Measurements from ENCODE around the gene UNC13D.
A peak's percentile ranks its signal among the peaks of the same experiment; 100 is the strongest.

Gene UNC13D

DNA sequence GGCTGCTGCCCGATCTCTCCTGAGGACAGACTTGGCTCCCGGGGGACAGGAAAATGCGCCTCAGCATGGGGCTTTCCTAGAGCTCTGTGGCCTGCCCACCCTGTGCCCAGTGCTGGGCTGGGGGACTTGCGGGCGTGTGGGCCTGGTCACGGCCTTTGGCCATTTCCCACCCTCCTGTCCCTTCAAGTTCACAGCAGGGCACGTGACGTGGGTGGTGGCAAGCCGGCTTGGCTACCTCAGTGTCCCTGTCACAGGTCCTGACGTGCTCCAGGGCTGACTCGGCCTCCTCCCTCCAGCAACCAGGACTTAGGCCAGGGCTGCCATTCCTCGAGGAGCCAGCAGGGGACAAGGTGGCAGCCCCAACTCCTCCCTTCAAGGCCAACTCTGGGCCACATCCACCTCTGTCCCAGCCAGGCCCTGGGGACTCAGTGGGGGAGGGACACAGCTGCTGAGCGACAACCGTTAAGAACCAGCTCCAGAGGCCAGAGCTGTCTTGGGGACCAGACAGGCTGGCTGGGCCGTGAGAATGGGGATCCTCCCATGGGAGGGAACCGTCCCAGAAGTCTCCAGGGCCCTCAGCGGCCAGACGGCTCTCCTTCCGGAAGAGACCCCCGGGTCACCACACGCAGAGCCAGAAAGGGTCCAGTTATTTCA is 981 bp upstream of the UNC13D start (continued):
- TF ChIP-seq, protein P1, sequence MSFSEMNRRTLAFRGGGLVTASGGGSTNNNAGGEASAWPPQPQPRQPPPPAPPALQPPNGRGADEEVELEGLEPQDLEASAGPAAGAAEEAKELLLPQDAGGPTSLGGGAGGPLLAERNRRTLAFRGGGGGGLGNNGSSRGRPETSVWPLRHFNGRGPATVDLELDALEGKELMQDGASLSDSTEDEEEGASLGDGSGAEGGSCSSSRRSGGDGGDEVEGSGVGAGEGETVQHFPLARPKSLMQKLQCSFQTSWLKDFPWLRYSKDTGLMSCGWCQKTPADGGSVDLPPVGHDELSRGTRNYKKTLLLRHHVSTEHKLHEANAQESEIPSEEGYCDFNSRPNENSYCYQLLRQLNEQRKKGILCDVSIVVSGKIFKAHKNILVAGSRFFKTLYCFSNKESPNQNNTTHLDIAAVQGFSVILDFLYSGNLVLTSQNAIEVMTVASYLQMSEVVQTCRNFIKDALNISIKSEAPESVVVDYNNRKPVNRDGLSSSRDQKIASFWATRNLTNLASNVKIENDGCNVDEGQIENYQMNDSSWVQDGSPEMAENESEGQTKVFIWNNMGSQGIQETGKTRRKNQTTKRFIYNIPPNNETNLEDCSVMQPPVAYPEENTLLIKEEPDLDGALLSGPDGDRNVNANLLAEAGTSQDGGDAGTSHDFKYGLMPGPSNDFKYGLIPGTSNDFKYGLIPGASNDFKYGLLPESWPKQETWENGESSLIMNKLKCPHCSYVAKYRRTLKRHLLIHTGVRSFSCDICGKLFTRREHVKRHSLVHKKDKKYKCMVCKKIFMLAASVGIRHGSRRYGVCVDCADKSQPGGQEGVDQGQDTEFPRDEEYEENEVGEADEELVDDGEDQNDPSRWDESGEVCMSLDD (tag by site-specific recombination; IDR thresholded peaks at IDR 0.05), result no peak
- TF ChIP-seq, protein P2, sequence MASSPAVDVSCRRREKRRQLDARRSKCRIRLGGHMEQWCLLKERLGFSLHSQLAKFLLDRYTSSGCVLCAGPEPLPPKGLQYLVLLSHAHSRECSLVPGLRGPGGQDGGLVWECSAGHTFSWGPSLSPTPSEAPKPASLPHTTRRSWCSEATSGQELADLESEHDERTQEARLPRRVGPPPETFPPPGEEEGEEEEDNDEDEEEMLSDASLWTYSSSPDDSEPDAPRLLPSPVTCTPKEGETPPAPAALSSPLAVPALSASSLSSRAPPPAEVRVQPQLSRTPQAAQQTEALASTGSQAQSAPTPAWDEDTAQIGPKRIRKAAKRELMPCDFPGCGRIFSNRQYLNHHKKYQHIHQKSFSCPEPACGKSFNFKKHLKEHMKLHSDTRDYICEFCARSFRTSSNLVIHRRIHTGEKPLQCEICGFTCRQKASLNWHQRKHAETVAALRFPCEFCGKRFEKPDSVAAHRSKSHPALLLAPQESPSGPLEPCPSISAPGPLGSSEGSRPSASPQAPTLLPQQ (tag by site-specific recombination; IDR thresholded peaks at IDR 0.05), result no peak
- TF ChIP-seq ZNF747 (tag by site-specific recombination; IDR thresholded peaks at IDR 0.05) (no peak), ZSCAN16 (tag by site-specific recombination; IDR thresholded peaks at IDR 0.05) (no peak), ZNF140 (tag by site-specific recombination; IDR thresholded peaks at IDR 0.05) (no peak), ZNF501 (tag by site-specific recombination; IDR thresholded peaks at IDR 0.05) (no peak), ZNF239 (tag by site-specific recombination; IDR thresholded peaks at IDR 0.05) (no peak), HOXA7 (CRISPR knock-in tag; IDR thresholded peaks at IDR 0.05; ENCODE audit: borderline replicate concordance) (no peak), ZNF660 (tag by site-specific recombination; IDR thresholded peaks at IDR 0.05) (no peak), ZNF48 (tag by site-specific recombination; IDR thresholded peaks at IDR 0.05) (no peak), ZNF175 (tag by site-specific recombination; IDR thresholded peaks at IDR 0.05) (no peak), YY2 (tag by site-specific recombination; IDR thresholded peaks at IDR 0.05) (no peak), ZNF585B (tag by site-specific recombination; IDR thresholded peaks at IDR 0.05) (no peak), ZNF707 (tag by site-specific recombination; IDR thresholded peaks at IDR 0.05) (no peak), ZNF16 (tag by site-specific recombination; IDR thresholded peaks at IDR 0.05; ENCODE audit: low read depth) (no peak), ZNF112 (tag by site-specific recombination; IDR thresholded peaks at IDR 0.05) (no peak), KLF1 (tag by site-specific recombination; IDR thresholded peaks at IDR 0.05) (no peak), ZNF626 (tag by site-specific recombination; IDR thresholded peaks at IDR 0.05) (no peak), RBAK (tag by site-specific recombination; IDR thresholded peaks at IDR 0.05) (no peak), ZNF624 (tag by site-specific recombination; IDR thresholded peaks at IDR 0.05) (no peak)
- TF ChIP-seq, protein P3, sequence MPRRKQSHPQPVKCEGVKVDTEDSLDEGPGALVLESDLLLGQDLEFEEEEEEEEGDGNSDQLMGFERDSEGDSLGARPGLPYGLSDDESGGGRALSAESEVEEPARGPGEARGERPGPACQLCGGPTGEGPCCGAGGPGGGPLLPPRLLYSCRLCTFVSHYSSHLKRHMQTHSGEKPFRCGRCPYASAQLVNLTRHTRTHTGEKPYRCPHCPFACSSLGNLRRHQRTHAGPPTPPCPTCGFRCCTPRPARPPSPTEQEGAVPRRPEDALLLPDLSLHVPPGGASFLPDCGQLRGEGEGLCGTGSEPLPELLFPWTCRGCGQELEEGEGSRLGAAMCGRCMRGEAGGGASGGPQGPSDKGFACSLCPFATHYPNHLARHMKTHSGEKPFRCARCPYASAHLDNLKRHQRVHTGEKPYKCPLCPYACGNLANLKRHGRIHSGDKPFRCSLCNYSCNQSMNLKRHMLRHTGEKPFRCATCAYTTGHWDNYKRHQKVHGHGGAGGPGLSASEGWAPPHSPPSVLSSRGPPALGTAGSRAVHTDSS (tag by site-specific recombination; IDR thresholded peaks at IDR 0.05), result no peak
- TF ChIP-seq, protein P4, sequence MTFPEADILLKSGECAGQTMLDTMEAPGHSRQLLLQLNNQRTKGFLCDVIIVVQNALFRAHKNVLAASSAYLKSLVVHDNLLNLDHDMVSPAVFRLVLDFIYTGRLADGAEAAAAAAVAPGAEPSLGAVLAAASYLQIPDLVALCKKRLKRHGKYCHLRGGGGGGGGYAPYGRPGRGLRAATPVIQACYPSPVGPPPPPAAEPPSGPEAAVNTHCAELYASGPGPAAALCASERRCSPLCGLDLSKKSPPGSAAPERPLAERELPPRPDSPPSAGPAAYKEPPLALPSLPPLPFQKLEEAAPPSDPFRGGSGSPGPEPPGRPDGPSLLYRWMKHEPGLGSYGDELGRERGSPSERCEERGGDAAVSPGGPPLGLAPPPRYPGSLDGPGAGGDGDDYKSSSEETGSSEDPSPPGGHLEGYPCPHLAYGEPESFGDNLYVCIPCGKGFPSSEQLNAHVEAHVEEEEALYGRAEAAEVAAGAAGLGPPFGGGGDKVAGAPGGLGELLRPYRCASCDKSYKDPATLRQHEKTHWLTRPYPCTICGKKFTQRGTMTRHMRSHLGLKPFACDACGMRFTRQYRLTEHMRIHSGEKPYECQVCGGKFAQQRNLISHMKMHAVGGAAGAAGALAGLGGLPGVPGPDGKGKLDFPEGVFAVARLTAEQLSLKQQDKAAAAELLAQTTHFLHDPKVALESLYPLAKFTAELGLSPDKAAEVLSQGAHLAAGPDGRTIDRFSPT (tag by site-specific recombination; IDR thresholded peaks at IDR 0.05), result peak; percentile 38
- TF ChIP-seq, protein P5, sequence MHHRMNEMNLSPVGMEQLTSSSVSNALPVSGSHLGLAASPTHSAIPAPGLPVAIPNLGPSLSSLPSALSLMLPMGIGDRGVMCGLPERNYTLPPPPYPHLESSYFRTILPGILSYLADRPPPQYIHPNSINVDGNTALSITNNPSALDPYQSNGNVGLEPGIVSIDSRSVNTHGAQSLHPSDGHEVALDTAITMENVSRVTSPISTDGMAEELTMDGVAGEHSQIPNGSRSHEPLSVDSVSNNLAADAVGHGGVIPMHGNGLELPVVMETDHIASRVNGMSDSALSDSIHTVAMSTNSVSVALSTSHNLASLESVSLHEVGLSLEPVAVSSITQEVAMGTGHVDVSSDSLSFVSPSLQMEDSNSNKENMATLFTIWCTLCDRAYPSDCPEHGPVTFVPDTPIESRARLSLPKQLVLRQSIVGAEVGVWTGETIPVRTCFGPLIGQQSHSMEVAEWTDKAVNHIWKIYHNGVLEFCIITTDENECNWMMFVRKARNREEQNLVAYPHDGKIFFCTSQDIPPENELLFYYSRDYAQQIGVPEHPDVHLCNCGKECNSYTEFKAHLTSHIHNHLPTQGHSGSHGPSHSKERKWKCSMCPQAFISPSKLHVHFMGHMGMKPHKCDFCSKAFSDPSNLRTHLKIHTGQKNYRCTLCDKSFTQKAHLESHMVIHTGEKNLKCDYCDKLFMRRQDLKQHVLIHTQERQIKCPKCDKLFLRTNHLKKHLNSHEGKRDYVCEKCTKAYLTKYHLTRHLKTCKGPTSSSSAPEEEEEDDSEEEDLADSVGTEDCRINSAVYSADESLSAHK (tag by site-specific recombination; IDR thresholded peaks at IDR 0.05), result no peak
- TF ChIP-seq, protein P6, sequence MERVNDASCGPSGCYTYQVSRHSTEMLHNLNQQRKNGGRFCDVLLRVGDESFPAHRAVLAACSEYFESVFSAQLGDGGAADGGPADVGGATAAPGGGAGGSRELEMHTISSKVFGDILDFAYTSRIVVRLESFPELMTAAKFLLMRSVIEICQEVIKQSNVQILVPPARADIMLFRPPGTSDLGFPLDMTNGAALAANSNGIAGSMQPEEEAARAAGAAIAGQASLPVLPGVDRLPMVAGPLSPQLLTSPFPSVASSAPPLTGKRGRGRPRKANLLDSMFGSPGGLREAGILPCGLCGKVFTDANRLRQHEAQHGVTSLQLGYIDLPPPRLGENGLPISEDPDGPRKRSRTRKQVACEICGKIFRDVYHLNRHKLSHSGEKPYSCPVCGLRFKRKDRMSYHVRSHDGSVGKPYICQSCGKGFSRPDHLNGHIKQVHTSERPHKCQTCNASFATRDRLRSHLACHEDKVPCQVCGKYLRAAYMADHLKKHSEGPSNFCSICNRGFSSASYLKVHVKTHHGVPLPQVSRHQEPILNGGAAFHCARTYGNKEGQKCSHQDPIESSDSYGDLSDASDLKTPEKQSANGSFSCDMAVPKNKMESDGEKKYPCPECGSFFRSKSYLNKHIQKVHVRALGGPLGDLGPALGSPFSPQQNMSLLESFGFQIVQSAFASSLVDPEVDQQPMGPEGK (tag by site-specific recombination; IDR thresholded peaks at IDR 0.05), result peak; percentile 76
- TF ChIP-seq, protein P7, sequence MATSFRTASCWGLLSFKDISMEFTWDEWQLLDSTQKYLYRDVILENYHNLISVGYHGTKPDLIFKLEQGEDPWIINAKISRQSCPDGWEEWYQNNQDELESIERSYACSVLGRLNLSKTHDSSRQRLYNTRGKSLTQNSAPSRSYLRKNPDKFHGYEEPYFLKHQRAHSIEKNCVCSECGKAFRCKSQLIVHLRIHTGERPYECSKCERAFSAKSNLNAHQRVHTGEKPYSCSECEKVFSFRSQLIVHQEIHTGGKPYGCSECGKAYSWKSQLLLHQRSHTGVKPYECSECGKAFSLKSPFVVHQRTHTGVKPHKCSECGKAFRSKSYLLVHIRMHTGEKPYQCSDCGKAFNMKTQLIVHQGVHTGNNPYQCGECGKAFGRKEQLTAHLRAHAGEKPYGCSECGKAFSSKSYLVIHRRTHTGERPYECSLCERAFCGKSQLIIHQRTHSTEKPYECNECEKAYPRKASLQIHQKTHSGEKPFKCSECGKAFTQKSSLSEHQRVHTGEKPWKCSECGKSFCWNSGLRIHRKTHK (tag by site-specific recombination; IDR thresholded peaks at IDR 0.05), result no peak

Measured in HEK293 (cell line).